Measurements from ENCODE around the gene EXOG.

The EXOG gene

DNA sequence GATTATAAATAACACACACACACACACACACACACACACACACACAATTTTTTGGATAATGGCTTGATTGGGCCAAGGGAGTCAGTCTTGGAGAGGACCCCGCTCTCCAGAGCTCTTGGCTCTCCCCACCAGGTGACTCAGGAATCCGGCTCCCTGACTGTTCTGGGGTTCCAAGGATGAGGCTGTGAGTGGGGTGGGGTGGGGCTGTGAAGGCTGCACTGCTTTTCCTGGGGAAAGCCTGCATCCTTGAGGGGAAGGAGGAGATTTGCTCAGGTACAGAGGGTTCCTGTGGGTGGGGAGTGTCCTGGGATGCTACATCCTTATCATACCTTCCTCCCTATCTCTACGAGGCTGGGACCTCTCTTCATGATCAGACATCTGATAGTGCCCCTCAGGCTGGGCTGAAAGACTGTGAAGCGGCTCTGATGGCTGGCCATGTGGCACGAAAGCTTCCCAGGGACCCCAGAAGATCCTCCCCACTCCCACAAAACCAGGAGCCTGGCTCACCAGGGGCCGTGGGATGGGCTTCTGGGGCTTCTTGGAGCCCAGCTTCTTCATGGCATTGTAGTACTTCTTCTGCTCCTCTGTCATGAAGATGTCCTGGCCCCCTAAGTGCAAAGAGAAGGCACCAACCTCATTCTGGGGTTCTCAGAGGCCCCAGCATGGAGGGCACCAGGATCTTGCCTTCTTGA lies 59.2 kb downstream of the EXOG start:
- Mint-ChIP-seq H3K27ac (no peak overlapping the region), H3K27me3 (ENCODE audit: low read depth, poor library complexity) (peaks cover 23% of the 10 kb centered on the region), H3K4me1 (no peaks in the 10 kb centered on the region), H3K36me3 (ENCODE audit: low read depth) (peaks cover 14% of the 10 kb centered on the region), H3K4me3 (no peak overlapping the region), H3K9me3 (peaks cover 7% of the 10 kb centered on the region)
- DNase-seq, result no peak
- TF ChIP-seq, protein P1, sequence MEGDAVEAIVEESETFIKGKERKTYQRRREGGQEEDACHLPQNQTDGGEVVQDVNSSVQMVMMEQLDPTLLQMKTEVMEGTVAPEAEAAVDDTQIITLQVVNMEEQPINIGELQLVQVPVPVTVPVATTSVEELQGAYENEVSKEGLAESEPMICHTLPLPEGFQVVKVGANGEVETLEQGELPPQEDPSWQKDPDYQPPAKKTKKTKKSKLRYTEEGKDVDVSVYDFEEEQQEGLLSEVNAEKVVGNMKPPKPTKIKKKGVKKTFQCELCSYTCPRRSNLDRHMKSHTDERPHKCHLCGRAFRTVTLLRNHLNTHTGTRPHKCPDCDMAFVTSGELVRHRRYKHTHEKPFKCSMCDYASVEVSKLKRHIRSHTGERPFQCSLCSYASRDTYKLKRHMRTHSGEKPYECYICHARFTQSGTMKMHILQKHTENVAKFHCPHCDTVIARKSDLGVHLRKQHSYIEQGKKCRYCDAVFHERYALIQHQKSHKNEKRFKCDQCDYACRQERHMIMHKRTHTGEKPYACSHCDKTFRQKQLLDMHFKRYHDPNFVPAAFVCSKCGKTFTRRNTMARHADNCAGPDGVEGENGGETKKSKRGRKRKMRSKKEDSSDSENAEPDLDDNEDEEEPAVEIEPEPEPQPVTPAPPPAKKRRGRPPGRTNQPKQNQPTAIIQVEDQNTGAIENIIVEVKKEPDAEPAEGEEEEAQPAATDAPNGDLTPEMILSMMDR (IDR thresholded peaks at IDR 0.05), result no peak

DNA sequence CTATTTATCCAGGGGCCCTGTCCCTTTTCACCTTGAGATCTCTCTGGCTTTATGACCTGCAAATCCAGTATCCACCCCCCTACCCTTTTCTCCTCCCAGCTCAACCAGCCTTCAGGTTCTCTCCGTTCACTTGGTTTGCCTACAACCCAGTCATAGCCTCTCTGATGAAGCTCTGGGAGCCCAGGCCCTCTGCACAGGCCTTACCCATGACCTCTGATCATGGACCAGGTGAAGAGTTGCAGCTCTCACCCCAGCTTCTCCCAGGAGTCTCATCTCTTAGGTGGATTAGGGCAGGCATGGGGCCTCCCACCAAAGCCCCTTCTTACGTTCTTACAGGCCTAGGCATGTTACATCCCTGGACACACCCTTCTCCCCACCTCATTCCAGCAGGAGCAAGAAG lies 59.8 kb downstream of the EXOG start:
- Mint-ChIP-seq H3K36me3 (ENCODE audit: low read depth) (peaks cover 10% of the 10 kb centered on the region), H3K4me1 (no peaks in the 10 kb centered on the region), H3K27me3 (ENCODE audit: low read depth, poor library complexity) (peaks cover 23% of the 10 kb centered on the region), H3K27ac (no peak overlapping the region), H3K9me3 (peaks cover 7% of the 10 kb centered on the region), H3K4me3 (no peak overlapping the region)
- DNase-seq, result no peak
- TF ChIP-seq, protein P1 (IDR thresholded peaks at IDR 0.05), result no peak

DNA sequence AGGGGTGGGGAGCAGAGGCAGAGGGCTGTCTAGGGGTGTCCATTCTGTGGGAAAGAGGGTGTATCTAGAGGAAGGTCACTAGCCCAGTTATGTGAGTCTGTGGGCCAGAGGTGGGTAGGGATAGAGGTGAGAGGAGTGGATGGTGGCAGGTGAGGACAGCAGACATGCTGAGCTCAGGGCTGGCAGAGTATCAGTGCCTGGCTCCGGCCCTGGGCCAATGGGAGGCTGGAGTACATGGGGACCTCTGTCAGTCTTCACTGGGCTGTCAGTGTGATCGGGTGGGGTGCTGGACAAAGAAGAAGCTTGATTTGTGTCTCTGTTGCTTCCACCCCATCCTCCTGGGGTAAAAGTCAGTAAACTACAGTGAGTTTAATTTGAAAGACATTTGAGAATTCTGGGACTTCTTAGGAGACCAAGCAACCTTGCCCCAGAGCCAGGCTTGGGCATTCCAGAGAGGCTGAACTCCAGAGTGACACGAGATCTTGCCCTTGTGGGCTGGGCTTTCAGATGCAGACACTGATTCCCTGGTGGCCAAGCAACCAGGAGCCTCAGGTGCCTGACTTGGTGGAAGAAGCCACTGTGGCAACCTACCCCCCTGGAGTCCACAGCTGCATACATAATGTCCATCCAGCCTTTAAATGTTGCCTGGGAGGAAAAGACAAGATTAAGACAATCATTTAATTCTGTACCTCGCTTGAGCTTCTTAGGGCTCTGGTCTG lies 60.7 kb downstream of the EXOG start:
- DNase-seq, result no peak
- peaks cover 7% of the 10 kb centered on the region for H3K36me3 Mint-ChIP-seq (ENCODE audit: low read depth)
- H3K4me3 Mint-ChIP-seq, result no peak overlapping the region
- TF ChIP-seq, protein P1 (IDR thresholded peaks at IDR 0.05), result no peak
- H3K27me3 Mint-ChIP-seq (ENCODE audit: low read depth, poor library complexity), result peaks cover 22% of the 10 kb centered on the region
- peaks cover 3% of the 10 kb centered on the region for H3K4me1 Mint-ChIP-seq
- H3K9me3 Mint-ChIP-seq, result peaks cover 7% of the 10 kb centered on the region
- H3K27ac Mint-ChIP-seq, result no peak overlapping the region

DNA sequence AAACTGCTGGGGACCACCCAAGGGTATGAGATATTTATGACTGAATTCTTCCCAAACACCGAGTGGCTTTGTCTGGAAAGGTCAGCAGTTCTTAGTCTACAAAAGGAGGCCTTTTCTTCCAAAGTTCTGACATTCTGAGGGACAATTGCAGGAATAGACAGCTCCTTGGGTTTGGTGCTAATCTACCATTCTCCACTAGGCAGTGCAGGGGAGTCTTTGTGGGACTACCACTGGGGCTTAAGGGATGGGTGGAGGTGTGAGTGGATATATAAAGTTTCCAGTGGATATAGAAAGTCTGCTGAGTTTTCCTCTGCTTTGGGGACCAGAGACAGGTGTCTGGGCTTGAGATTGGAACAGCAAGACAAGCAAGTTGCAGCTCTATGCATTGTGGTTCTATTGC lies 62.7 kb downstream of the EXOG start:
- Mint-ChIP-seq H3K9me3 (peaks cover 4% of the 10 kb centered on the region), H3K4me1 (peaks cover 4% of the 10 kb centered on the region), H3K4me3 (no peak overlapping the region), H3K27ac (no peak overlapping the region), H3K27me3 (ENCODE audit: low read depth, poor library complexity) (peaks cover 15% of the 10 kb centered on the region), H3K36me3 (ENCODE audit: low read depth) (peaks cover 4% of the 10 kb centered on the region)
- TF ChIP-seq, protein P1 (IDR thresholded peaks at IDR 0.05), result no peak
- no peak for DNase-seq

DNA sequence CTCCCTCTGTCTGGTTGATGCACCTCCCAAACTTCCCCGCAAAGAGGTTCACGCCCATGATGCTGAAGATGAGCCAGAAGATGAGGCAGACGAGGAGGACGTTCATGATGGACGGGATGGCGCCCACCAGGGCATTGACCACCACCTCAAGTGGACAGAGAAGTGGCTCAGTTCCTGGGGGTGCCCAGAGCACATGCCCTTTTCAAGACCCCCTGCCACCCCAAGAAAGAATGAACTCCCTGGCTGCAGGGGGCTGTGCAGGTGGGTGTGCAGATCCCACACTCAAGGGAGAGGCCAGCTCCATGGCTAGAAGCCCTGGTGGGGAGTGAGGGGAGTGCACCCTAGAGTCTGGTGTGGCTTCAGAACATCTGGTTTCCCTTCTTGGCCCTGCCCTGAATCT lies 64.1 kb downstream of the EXOG start:
- no peak overlapping the region for H3K4me3 Mint-ChIP-seq

More for the DNA sequence above, 64.1 kb downstream of the EXOG start:
- DNase-seq, result no peak
- H3K4me1 Mint-ChIP-seq, result peaks cover 4% of the 10 kb centered on the region
- no peaks in the 10 kb centered on the region for H3K9me3 Mint-ChIP-seq
- TF ChIP-seq, protein P1 (IDR thresholded peaks at IDR 0.05), result no peak
- H3K27me3 Mint-ChIP-seq (ENCODE audit: low read depth, poor library complexity), result peaks cover 13% of the 10 kb centered on the region
- H3K27ac Mint-ChIP-seq, result no peak overlapping the region
- H3K36me3 Mint-ChIP-seq (ENCODE audit: low read depth), result no peaks in the 10 kb centered on the region
